Measurements from ENCODE around the gene ZNF585A. TPM values are rescaled to one million over a fixed set of nuclear protein-coding genes. Genes with fewer than 3 reads are reported as not detected.

Gene ZNF585A
- total RNA-seq, 4 donors from 2014 or later: 18.6 to 49.4 (median 25.1) TPM

DNA sequence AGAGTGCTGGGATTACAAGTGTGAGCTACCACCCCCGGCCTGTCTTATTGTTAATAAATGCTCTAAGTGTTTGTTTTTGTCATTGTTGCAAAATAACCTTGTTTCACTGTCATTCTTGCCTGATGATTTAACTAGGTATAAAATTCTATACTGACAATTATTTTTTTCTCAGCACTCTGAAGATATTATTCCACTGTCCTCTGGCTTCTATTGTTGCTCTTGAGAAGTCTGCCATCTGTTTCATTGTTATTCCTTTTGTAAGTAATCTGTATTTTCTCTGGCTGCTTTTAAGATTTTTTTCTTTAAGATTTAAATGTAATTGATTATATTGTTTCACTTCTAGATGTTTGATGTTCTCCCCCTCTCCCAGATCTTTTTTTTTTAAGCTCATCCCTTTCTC is 76.6 kb downstream of the ZNF585A start:
- H3K4me1 ChIP-seq: no peaks in the 10 kb centered on the region
- H3K36me3 ChIP-seq: no peaks in the 10 kb centered on the region
- TF ChIP-seq CTCF (IDR thresholded peaks at IDR 0.05) (no peak), POLR2A (IDR thresholded peaks at IDR 0.05) (no peak)
- intact Hi-C loops (cut with DNase I; ENCODE audit: low total_unique reads): no loop called here
- no peak overlapping the region for H3K4me3 ChIP-seq
- H3K27ac ChIP-seq: no peak overlapping the region
- DNase-seq: no peak
- no peaks in the 10 kb centered on the region for H3K27me3 ChIP-seq
- H3K9me3 ChIP-seq: peaks cover 0 to 71% of the 10 kb centered on the region in 2 donors

Other genes starting within 250 kb of the ZNF585A start
- gene ZNF420, start 94.3 kb downstream of the ZNF585A start, total RNA-seq: 10 to 100 TPM in 3 of 4 donors, 1 to 10 TPM in 1; 6.1 to 53.5 (median 17.2) TPM
- gene ZNF585B, start 37.8 kb upstream of the ZNF585A start, total RNA-seq: 10 to 100 TPM in 3 of 4 donors, 1 to 10 TPM in 1; 5.6 to 34.4 (median 23.2) TPM
- 10 to 100 TPM in 2 of 4 donors, 1 to 10 TPM in 2; 2.3 to 23.8 (median 10.0) TPM for gene ZNF383, start 45.5 kb upstream of the ZNF585A start, total RNA-seq
- 10 to 100 TPM in 2 of 4 donors, 1 to 10 TPM in 2; 5.6 to 25.0 (median 9.6) TPM for gene ZNF527, start 198.4 kb upstream of the ZNF585A start, total RNA-seq